ENCODE measurements around the gene SHF.

DNA sequence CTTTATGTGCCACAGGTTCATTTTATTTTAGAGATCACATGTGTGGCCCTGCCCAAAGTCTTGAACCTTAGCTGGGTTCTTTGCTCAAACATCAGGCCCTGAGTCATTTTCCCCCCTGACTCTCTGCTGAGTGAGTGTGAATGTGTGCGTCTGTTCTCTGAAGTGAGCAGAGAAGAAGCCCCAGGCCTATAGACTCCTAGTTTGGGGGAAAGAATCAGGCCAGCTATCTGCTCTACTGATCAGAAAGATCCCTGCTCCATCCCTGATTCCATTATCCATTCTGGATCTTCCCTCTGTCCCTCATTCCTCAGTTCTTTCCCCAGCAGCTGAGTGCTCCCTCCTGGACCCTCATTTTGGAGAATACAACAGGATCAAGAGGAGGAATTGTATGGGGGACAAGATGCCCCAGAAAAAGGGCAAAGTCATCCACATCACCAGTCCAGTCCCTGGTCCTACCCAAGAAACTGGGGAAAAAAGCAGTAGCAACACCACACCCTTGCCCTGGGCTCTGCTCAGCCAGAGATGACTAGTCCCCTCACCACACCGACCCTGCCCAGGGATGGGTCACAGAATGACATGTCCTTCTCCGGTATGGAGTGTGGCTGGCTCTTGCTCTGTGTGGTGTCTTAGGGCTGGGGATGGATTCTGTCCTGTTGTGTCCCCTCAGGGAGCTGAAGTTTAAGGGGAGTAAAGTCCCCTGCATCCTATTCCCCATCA lies 54.8 kb downstream of the SHF start:
- TF ChIP-seq CTCF (conservative IDR thresholded peaks at IDR 0.05 in 1 of 2, IDR thresholded peaks at IDR 0.05 in 1 of 2; ENCODE audit: low read depth in 1 of 2, low read length in 2 of 2) (no peak), EZH2 (IDR thresholded peaks at IDR 0.05; ENCODE audit: low read length, missing control alignments) (no peak)
